Measurements from ENCODE around the gene SLC12A3. TPM values are rescaled to one million over a fixed set of nuclear protein-coding genes. Genes with fewer than 3 reads are reported as not detected.

SLC12A3 gene
- not detected in 2 replicates for total RNA-seq

GRCh38 chr16:56864960-56865359 is at the start of gene SLC12A3:
Gene SLC12A3 (plus strand): TSS chr16:56865207. CDS start chr16:56865236, 29 bp downstream.

GRCh38 chr16:56931892-56932720 is 67.1 kb downstream of the SLC12A3 start, which contains the start of gene HERPUD1:
Gene HERPUD1 (plus strand): TSS chr16:56932142. CDS start chr16:56932245, 103 bp downstream.

GRCh38 chr16:56961851-56962281 is 96.9 kb downstream of the SLC12A3 start, which contains the start of gene CETP:
Gene CETP (plus strand): TSS chr16:56961950. CDS start chr16:56961980, 30 bp downstream.

Other genes with a start within 250 kb of the SLC12A3 start
- gene MT1E, start 239.4 kb upstream of the SLC12A3 start, total RNA-seq = 244 and 365 TPM in 2 replicates
- gene MT1M, start 232.5 kb upstream of the SLC12A3 start, total RNA-seq = 2.5 and 5.9 TPM in 2 replicates
- 3.9 and 8.8 TPM in 2 replicates for gene MT1A, start 226.5 kb upstream of the SLC12A3 start, total RNA-seq
- gene MT1B, start 213.3 kb upstream of the SLC12A3 start, total RNA-seq = not detected in 2 replicates
- gene MT1F, start 207.2 kb upstream of the SLC12A3 start, total RNA-seq = 0.56 and 0.96 TPM in 2 replicates
- gene MT1G, start 197.1 kb upstream of the SLC12A3 start, total RNA-seq = 0.56 and 1.5 TPM in 2 replicates
- gene MT1H, start 195.4 kb upstream of the SLC12A3 start, total RNA-seq = 0.77 TPM in 1 of 2 replicates, not detected in the other
- gene MT1X, start 182.7 kb upstream of the SLC12A3 start, total RNA-seq = 154 and 161 TPM in 2 replicates
- gene NUP93, start 135.1 kb upstream of the SLC12A3 start, total RNA-seq = 40.3 and 91.1 TPM in 2 replicates
- gene HERPUD1, start 66.9 kb downstream of the SLC12A3 start, total RNA-seq = 82.1 and 95.8 TPM in 2 replicates
- gene CETP, start 96.7 kb downstream of the SLC12A3 start, total RNA-seq = 0.19 and 0.56 TPM in 2 replicates
- 17.5 and 19.0 TPM in 2 replicates for gene NLRC5, start 124.3 kb downstream of the SLC12A3 start, total RNA-seq
- gene CPNE2, start 227.4 kb downstream of the SLC12A3 start, total RNA-seq = 7.3 and 15.3 TPM in 2 replicates

Measured in regular cardiac myocyte (primary cell).